ENCODE measurements around the gene PLEKHM2. TPM values are rescaled to one million over a fixed set of nuclear protein-coding genes. Genes with fewer than 3 reads are reported as not detected.

The PLEKHM2 gene
- polyA plus RNA-seq, 1 donor from 2014 or later, result 40.1 TPM

GRCh38 chr1:15727424-15727823, 43.3 kb downstream of the PLEKHM2 start:
- no peak overlapping the region for H3K4me3 ChIP-seq (ENCODE audit: low read length)
- H3K27me3 ChIP-seq (ENCODE audit: insufficient read depth, low read depth, low read length), result no peaks in the 10 kb centered on the region
- H2AFZ ChIP-seq (ENCODE audit: low read depth, low read length), result no peak overlapping the region
- no peaks in the 10 kb centered on the region for H3F3A ChIP-seq (ENCODE audit: insufficient read depth, low read length, poor library complexity, severe bottlenecking)
- TF ChIP-seq EZH2 (IDR thresholded peaks at IDR 0.05; ENCODE audit: borderline replicate concordance, insufficient read depth, low read length, poor library complexity, severe bottlenecking), result no peak
- no peak for TF ChIP-seq TAF1 (IDR thresholded peaks at IDR 0.05; ENCODE audit: low read depth)
- no peak for TF ChIP-seq SMC3 (conservative IDR thresholded peaks at IDR 0.05; ENCODE audit: poor library complexity)
- no peak for TF ChIP-seq RAD21 (conservative IDR thresholded peaks at IDR 0.05)
- TF ChIP-seq EP300 (conservative IDR thresholded peaks at IDR 0.05; ENCODE audit: poor library complexity, severe bottlenecking), result no peak
- TF ChIP-seq REST (IDR thresholded peaks at IDR 0.05; ENCODE audit: borderline replicate concordance), result no peak
- TF ChIP-seq CTCF (IDR thresholded peaks at IDR 0.05; ENCODE audit: poor library complexity, severe bottlenecking), result no peak
- no peak for TF ChIP-seq MXI1 (conservative IDR thresholded peaks at IDR 0.05; ENCODE audit: poor library complexity, severe bottlenecking)
- no peak for TF ChIP-seq POLR2AphosphoS5 (IDR thresholded peaks at IDR 0.05)
- H3K9me2 ChIP-seq (ENCODE audit: insufficient read depth, low read length), result no peaks in the 10 kb centered on the region
- no peak overlapping the region for H3K9ac ChIP-seq (ENCODE audit: low read length)
- no peaks in the 10 kb centered on the region for H3K79me2 ChIP-seq (replicated peaks; ENCODE audit: insufficient read depth, low read length)
- H3K27ac ChIP-seq (ENCODE audit: low read length), result no peak overlapping the region
- no peaks in the 10 kb centered on the region for H4K20me1 ChIP-seq (ENCODE audit: insufficient read depth)
- no peaks in the 10 kb centered on the region for H3K9me3 ChIP-seq (ENCODE audit: low read length)
- H3K4me2 ChIP-seq (ENCODE audit: low read length), result no peak overlapping the region
- H3K36me3 ChIP-seq (ENCODE audit: insufficient read depth, low read length), result no peaks in the 10 kb centered on the region

GRCh38 chr1:15727866-15728534, 43.9 kb downstream of the PLEKHM2 start:
- Histone ChIP-seq H3K4me2 (ENCODE audit: low read length) (no peak overlapping the region), H3K9ac (ENCODE audit: low read length) (no peak overlapping the region), H3K4me3 (ENCODE audit: low read length) (no peak overlapping the region), H2AFZ (ENCODE audit: low read depth, low read length) (no peak overlapping the region), H3K27me3 (ENCODE audit: insufficient read depth, low read depth, low read length) (no peaks in the 10 kb centered on the region), H3F3A (ENCODE audit: insufficient read depth, low read length, poor library complexity, severe bottlenecking) (no peaks in the 10 kb centered on the region), H3K36me3 (ENCODE audit: insufficient read depth, low read length) (no peaks in the 10 kb centered on the region), H3K27ac (ENCODE audit: low read length) (no peak overlapping the region), H3K9me3 (ENCODE audit: low read length) (no peaks in the 10 kb centered on the region), H3K9me2 (ENCODE audit: insufficient read depth, low read length) (no peaks in the 10 kb centered on the region), H4K20me1 (ENCODE audit: insufficient read depth) (no peaks in the 10 kb centered on the region), H3K79me2 (replicated peaks; ENCODE audit: insufficient read depth, low read length) (no peaks in the 10 kb centered on the region)
- TF ChIP-seq EP300 (conservative IDR thresholded peaks at IDR 0.05; ENCODE audit: poor library complexity, severe bottlenecking), result no peak
- TF ChIP-seq MXI1 (conservative IDR thresholded peaks at IDR 0.05; ENCODE audit: poor library complexity, severe bottlenecking), result no peak
- TF ChIP-seq RAD21 (conservative IDR thresholded peaks at IDR 0.05), result no peak
- TF ChIP-seq TAF1 (IDR thresholded peaks at IDR 0.05; ENCODE audit: low read depth), result no peak
- TF ChIP-seq REST (IDR thresholded peaks at IDR 0.05; ENCODE audit: borderline replicate concordance), result no peak
